ENCODE results near the gene NEO1.

Gene NEO1

DNA sequence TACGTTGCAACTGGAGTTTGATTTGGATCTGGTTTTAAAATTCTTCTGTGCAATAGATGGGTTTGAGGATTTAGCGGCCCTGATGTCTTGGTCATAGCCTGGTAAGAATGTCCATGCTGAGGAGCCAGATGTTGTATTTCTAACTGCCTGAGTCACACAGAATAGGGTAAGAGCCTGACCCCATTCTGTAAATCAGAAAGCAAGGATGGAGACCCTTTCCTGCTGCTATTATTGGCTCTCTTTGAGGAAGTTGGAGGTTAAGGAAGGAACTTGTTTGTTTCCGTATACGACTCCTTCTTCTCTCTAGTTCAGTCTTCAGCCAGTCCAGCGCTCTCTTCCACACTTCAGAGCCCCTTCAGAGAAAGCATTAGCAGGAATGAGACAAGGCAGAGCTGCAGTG, 251.4 kb downstream of the NEO1 start:
- TF ChIP-seq, protein P1, sequence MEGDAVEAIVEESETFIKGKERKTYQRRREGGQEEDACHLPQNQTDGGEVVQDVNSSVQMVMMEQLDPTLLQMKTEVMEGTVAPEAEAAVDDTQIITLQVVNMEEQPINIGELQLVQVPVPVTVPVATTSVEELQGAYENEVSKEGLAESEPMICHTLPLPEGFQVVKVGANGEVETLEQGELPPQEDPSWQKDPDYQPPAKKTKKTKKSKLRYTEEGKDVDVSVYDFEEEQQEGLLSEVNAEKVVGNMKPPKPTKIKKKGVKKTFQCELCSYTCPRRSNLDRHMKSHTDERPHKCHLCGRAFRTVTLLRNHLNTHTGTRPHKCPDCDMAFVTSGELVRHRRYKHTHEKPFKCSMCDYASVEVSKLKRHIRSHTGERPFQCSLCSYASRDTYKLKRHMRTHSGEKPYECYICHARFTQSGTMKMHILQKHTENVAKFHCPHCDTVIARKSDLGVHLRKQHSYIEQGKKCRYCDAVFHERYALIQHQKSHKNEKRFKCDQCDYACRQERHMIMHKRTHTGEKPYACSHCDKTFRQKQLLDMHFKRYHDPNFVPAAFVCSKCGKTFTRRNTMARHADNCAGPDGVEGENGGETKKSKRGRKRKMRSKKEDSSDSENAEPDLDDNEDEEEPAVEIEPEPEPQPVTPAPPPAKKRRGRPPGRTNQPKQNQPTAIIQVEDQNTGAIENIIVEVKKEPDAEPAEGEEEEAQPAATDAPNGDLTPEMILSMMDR (IDR thresholded peaks at IDR 0.05; ENCODE audit: low read depth, low read length), result no peak
- no peak for DNase-seq (ENCODE audit: extremely low read depth, low read depth)

DNA sequence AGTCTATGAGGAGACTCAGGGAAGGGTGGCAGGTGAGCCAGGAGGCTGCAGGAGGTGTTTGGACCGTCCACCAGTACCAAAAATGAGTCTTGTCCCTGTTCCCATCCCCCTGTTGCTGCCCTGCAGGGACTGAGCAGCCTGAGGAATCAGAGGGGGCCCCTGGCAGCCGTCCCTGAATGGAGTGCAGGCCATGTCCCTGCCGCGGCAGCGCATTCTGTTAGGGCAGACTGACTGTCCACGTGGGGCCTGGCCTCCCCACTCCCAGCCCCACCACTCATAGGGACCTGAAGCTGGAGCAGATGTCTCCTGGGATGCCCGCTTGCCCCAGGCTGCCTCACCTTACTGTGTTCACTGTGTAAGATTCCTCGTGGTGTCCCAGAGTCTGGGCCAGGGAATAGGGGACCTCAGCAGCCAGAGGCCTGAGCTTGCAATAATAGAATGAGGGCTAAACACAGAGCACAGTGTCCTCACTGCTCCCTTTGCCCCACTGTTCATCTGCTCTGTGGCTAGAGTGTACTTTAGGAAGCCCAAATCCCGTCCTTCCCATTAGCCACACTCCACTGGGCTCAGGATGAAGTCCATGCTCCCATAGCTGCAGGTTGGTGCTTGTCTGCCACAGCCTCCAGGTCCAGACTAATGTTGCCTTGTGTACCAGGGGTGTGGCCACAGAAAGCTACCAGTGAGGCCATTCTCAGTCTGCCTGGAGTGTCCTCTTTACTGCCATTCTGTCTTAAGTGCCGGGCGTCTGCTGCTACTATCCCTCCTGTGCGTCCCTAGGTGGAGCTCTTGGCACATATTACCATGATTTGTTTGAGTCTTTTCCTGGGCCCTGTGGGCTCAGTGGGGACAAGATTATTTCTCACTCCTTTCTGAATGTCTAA, 253.3 kb downstream of the NEO1 start:
- TF ChIP-seq, protein P1 (IDR thresholded peaks at IDR 0.05; ENCODE audit: low read depth, low read length), result peak; percentile 50
- DNase-seq (ENCODE audit: extremely low read depth, low read depth), result peak; percentile 16

DNA sequence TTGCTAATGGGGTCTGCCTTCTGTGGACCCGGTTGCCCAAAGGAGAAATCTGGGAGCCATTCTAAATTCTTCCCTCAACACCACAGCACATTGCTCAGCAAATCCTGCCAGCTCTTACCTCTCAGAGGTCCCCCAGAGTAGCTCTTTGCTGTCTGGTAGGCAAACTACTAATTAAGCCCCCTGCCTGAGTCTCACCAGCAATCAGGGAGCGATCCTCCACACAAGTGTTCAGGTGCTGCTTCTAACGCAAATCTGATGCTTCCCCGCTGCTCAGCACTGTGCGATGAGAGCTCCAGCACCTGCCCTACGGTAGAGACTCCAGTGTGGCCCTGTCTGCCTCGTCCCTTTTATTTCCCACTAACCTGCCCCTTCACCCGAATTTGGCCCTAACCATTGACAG, 256.0 kb downstream of the NEO1 start:
- TF ChIP-seq, protein P1 (IDR thresholded peaks at IDR 0.05; ENCODE audit: low read depth, low read length), result no peak
- DNase-seq (ENCODE audit: extremely low read depth, low read depth), result no peak

DNA sequence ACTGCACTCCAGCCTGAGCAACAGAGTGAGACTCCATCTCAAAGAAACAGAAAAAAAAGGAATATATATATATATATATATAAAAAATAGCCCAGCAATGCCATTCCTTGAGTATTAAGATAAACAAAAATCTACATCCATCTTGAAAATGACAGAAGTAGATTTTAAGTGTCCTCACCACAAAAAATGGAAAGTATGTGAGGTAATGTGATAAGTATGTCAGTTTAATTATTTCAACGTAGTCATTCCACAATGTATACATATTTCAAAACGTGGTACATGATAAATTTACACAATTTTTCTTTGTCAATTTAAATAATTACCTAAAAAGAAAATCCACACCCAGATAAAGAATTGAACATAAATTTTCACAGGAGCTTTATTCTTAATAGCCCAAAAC, 261.6 kb downstream of the NEO1 start:
- no peak for DNase-seq (ENCODE audit: extremely low read depth, low read depth)
- TF ChIP-seq, protein P1 (IDR thresholded peaks at IDR 0.05; ENCODE audit: low read depth, low read length), result no peak

DNA sequence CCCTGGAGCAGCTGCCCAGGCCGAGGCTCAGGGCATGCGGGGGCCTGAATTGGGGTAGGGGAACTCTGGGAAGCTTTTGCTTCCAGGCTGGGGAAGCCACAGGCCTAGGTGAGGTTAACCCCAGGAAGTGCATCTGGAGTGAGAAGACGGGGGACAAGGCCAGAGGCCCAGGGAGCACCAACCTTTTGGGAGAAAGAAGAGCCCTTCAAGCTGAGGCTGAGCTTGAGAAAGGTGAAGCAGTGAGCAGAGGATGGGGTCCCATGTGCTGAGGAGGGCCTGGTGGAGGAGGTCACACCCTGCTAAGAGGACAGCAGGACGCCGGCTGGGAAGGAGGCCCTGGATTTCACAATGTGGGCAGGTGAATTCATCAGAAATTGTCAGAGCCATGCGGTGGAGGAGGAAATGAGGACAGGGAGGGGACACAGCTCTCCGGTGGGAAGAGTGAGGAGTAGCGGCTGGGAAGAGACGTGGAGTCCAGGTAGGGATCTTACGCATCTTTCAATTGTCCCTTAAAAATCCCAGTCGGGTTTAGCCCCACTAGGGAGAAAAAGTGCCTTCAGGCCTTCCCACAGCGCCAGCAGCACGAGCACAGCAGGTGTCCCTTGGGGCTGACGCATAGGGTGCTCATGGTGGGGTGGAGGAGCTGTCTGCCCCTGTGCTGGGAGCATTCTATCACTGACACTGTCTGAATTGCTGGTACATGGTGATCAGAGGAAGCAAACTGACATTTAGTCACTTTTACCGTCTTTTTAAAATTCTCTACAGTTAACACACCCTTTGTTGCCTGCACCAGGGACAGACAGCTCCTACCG, 265.6 kb downstream of the NEO1 start:
- no peak for DNase-seq (ENCODE audit: extremely low read depth, low read depth)
- TF ChIP-seq, protein P1 (IDR thresholded peaks at IDR 0.05; ENCODE audit: low read depth, low read length), result no peak

DNA sequence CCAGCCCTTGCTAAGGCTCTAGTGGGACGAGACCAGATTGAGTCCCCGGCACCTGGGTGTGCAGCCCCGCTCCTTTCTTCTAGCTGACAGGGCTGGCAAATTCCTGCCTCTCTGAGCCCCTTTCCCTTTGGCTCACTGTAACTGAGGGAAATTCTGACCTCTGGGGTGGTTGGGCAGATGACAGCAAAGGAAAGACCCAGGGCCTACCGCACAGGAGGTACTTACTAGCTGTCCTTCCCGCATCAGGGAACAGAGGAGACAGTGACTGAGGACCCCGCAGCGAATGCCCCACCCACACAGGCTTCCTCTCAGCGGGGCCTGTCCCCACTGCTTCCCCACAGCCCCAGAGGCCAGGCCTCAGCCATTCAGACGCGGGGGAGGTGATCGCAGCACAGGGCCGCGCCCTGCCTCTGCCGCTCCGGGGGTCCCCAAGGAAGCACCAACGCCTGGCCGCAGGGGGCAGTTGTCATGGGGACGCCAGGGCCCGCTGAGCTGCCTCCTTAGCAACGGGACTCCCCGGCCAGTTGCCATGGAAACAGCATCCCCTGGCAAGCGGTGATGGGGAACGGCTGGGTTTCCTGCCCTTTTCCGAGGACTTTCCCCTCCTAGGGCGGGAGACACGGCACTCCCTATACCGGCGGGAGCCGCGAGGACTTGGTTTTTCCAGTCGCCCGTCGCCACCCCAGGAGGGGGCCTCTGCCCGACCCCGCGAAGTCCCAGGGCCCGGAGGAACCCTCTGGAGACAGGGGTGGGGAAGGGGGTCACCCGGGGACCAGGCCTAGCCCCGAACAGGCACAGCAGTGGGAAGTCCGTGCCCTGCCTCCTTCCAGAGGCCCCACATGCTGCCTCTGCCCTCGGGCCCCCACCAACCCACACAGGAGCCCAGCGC, 266.4 kb downstream of the NEO1 start:
- no peak for DNase-seq (ENCODE audit: extremely low read depth, low read depth)
- TF ChIP-seq, protein P1 (IDR thresholded peaks at IDR 0.05; ENCODE audit: low read depth, low read length), result no peak
